ENCODE measurements around the gene MCFD2. TPM values are rescaled to one million over a fixed set of nuclear protein-coding genes. Genes with fewer than 3 reads are reported as not detected.

MCFD2 gene
- total RNA-seq, 3 donors from 2014 or later, result 83.0 to 94.8 (median 89.8) TPM

DNA sequence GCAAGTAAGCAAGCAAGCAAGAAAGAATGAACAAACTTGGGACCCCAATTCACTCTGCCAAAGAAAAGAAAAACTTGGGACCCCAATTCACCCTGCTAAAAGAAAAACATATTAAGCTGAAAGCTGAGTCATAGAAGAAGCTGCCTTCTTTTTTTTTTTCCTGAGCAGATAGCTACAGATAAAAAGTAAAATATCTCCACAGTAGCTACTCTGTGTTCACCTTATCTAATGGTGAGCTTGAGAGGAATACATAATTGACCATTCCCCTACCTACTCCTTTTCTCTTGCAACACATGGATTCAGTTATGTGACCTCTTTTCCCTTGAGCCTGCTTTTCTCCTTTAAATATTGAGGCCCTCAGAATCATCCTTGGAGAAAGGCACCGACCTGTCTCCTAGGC lies 63.0 kb downstream of the MCFD2 start:
- Histone ChIP-seq H3K36me3 (no peaks in the 10 kb centered on the region), H3K27ac (peak overlapping the region; percentile 13 to 88), H3K9me3 (no peaks in the 10 kb centered on the region), H3K4me3 (no peak overlapping the region), H3K4me1 (peaks cover 23 to 43% of the 10 kb centered on the region in 2 donors), H3K27me3 (no peaks in the 10 kb centered on the region)
- TF ChIP-seq CTCF (IDR thresholded peaks at IDR 0.05), result no peak
- TF ChIP-seq POLR2AphosphoS5 (IDR thresholded peaks at IDR 0.05), result no peak
- TF ChIP-seq POLR2A (IDR thresholded peaks at IDR 0.05), result no peak
- no peak for DNase-seq (ENCODE audit: low spot score in 2 of 2)
- intact Hi-C loops (cut with DNase I; ENCODE audit: low total_unique reads), result loop anchor here (5.0 kb wide), 1 partner anchor 55 kb away; no protein-coding TSS in a partner anchor

DNA sequence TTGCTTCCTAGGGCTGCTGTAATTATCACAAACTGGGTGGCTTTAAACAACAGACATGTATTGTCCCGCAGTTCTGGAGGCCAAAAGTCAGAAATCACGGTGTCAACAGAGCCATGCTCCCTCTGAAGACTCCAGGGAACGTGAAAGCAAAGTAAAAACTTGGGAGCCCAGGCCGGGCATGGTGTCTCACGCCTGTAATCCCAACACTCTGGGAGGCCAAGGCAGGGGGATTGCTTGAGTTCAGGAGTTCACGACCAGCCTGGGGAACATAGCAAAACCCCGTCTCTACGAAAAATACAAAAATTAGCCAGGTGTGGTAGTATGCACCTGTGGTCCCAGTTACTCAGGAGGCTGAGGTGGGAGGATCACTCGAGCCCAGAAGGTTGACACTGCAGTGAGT lies 63.5 kb downstream of the MCFD2 start:
- no peaks in the 10 kb centered on the region for H3K9me3 ChIP-seq
- TF ChIP-seq POLR2A (IDR thresholded peaks at IDR 0.05), result no peak
- no peak for TF ChIP-seq POLR2AphosphoS5 (IDR thresholded peaks at IDR 0.05)
- no peak for TF ChIP-seq CTCF (IDR thresholded peaks at IDR 0.05)
- H3K4me1 ChIP-seq, result peaks cover 27 to 47% of the 10 kb centered on the region in 2 donors
- intact Hi-C loops (cut with DNase I; ENCODE audit: low total_unique reads), result loop anchor here (5.0 kb wide), 1 partner anchor 55 kb away; no protein-coding TSS in a partner anchor
- H3K4me3 ChIP-seq, result no peak overlapping the region
- H3K27ac ChIP-seq, result peak overlapping the region in 1 of 2 donors; percentile 96
- no peaks in the 10 kb centered on the region for H3K27me3 ChIP-seq
- no peak for DNase-seq (ENCODE audit: low spot score in 2 of 2)
- no peaks in the 10 kb centered on the region for H3K36me3 ChIP-seq

Other genes starting within 250 kb of the MCFD2 start
- 10 to 100 TPM; 38.0 to 83.6 (median 40.0) TPM for gene SOCS5, start 216.5 kb downstream of the MCFD2 start, total RNA-seq
- 10 to 100 TPM; 26.9 to 32.8 (median 31.0) TPM for gene TTC7A, start 25.4 kb upstream of the MCFD2 start, total RNA-seq
- under 1 TPM in 1 of 3 donors, not detected in 2; 0.32 TPM for gene STPG4, start 239.5 kb upstream of the MCFD2 start, total RNA-seq

Data from breast epithelium (tissue), 4 donors.